Gastroesophageal sphincter (tissue), 4 donors: ENCODE data around the gene PSMC2. TPM values are rescaled to one million over a fixed set of nuclear protein-coding genes. Genes with fewer than 3 reads are reported as not detected.

Experiments
- ATAC-seq: fragments of 150-250 bp; one replicate; pipeline ENCODE4 v1.9.1; 2016; ENCODE audit warnings: mild to moderate bottlenecking, moderate library complexity
- H3K27ac ChIP-seq, 4 donors: fragments of 200-600 bp; sonication (generic) in 3 of 4; 1 replicate in 3 of 4; 2 replicates in 1 of 4; pipeline ENCODE4 v1.5.1; 2016 to 2019
- H3K27me3 ChIP-seq: fragments of 200-600 bp; sonication (generic); one replicate; pipeline ENCODE4 v1.5.1; 2019
- H3K36me3 ChIP-seq, 2 donors: fragments of 200-600 bp; sonication (generic); one replicate each; pipeline ENCODE4 v1.5.1; 2019; ENCODE audit warnings: control low read depth in 1 of 2
- H3K4me1 ChIP-seq, 3 donors: fragments of 200-600 bp; sonication (generic); 1 replicate in 2 of 3; 2 replicates in 1 of 3; pipeline ENCODE4 v1.5.1; 2016 to 2019; ENCODE audit warnings: control low read depth in 2 of 3
- H3K4me3 ChIP-seq, 2 donors: fragments of 200-600 bp; sonication (generic); one replicate each; pipeline ENCODE4 v1.5.1; 2019; ENCODE audit warnings: mild to moderate bottlenecking in 1 of 2, moderate library complexity in 1 of 2
- H3K9me3 ChIP-seq, 3 donors: fragments of 200-600 bp; sonication (generic); one replicate each; pipeline ENCODE4 v1.5.1; 2017 to 2019; ENCODE audit warnings: control low read depth in 2 of 3
- EP300 ChIP-seq: sonication (generic); formaldehyde crosslinking; IDR thresholded peaks from one replicate; pipeline ENCODE4 v1.6.1; 2017; ENCODE audit warnings: antibody characterized with exemption, mild to moderate bottlenecking
- POLR2A ChIP-seq, 2 donors: fragments of 450-650 bp; IDR thresholded peaks; one replicate each; pipeline ENCODE4 v1.6.1; 2017; ENCODE audit warnings: antibody characterized with exemption in 2 of 2, mild to moderate bottlenecking in 2 of 2, moderate library complexity in 1 of 2
- POLR2AphosphoS5 ChIP-seq: sonication (generic); formaldehyde crosslinking; IDR thresholded peaks from one replicate; pipeline ENCODE4 v1.6.1; 2017; ENCODE audit warnings: antibody characterized with exemption
- WGBS, 2 donors: methylation state at CpG; one replicate each; pipeline ENCODE4 v1.1.5; 2018; ENCODE audit warnings: low coverage in 1 of 2; 5-methylcytosine and 5-hydroxymethylcytosine counted together
- total RNA-seq, 4 donors: library from RNA; depleted of rRNA; stranded (reverse); fragments of >200 nt; gene quantifications; one replicate each; pipeline ENCODE4 v1.1.0, GENCODE V29; 2016
- TF ChIP-seq, protein P1 (sequence below), 4 experiments: fragments of 200-600 bp in 2 of 4; fragments of 450-650 bp in 2 of 4; sonication (generic) in 1 of 4; IDR thresholded peaks; one replicate each; pipeline ENCODE4 v1.5.1; 2017 to 2019; ENCODE audit warnings: antibody characterized with exemption in 4 of 4, mild to moderate bottlenecking in 2 of 4, moderate library complexity in 2 of 4

PSMC2 gene
- 100 to 1,000 TPM; 119 to 137 (median 128) TPM for total RNA-seq

DNA sequence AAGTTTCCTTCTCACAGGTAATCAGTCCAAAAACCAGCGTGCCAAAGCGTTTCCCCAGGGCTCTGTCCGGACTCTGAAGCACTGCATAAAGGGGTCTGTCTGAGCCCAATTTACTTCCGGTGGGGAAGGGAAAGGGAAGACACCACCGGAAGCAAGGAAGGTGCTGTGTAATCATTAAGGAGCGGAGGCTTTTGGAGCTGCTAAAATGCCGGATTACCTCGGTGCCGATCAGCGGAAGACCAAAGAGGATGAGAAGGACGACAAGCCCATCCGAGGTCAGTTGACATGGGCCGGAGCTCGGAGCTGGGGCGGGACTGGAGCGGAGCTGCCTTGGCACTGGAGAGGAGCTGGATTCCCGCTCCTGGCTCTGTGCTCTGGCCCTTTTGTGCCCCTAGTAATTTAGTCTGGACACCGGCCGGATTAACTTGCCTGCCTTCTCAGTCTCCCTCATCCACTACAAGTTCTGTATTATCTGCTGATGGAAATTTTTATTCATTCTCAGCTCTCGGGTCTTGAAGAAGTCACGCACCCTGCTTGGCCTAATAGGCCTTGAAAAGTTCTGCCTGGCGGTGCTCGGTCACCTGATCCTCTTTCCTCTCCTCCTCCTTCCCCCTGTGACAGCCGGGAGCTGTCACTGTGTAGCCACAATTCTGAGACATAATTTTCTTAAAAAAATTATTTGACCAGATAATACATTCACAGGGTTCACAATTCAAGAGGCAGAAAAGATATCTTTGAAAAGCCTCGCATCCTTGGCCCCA, at the start of gene PSMC2:
Gene PSMC2 (plus strand): TSS at position 137 of the 761 bp plus-strand sequence. CDS start 69 bp downstream, at position 206.
- H3K4me1 ChIP-seq = peaks cover 9 to 69% (median 23%) of the 10 kb centered on the region in 3 donors
- H3K27ac ChIP-seq = peak within 1 kb of the TSS; percentile 90 to 100 (median 94)
- TF ChIP-seq, protein P1, sequence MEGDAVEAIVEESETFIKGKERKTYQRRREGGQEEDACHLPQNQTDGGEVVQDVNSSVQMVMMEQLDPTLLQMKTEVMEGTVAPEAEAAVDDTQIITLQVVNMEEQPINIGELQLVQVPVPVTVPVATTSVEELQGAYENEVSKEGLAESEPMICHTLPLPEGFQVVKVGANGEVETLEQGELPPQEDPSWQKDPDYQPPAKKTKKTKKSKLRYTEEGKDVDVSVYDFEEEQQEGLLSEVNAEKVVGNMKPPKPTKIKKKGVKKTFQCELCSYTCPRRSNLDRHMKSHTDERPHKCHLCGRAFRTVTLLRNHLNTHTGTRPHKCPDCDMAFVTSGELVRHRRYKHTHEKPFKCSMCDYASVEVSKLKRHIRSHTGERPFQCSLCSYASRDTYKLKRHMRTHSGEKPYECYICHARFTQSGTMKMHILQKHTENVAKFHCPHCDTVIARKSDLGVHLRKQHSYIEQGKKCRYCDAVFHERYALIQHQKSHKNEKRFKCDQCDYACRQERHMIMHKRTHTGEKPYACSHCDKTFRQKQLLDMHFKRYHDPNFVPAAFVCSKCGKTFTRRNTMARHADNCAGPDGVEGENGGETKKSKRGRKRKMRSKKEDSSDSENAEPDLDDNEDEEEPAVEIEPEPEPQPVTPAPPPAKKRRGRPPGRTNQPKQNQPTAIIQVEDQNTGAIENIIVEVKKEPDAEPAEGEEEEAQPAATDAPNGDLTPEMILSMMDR (IDR thresholded peaks at IDR 0.05) = no peak
- TF ChIP-seq POLR2AphosphoS5 (peak; percentile 67), POLR2A (IDR thresholded peaks at IDR 0.05) (no peak), EP300 (no peak)
- 0 to 1% methylated on average over 6 to 21 of the region's 25 CpGs for WGBS, 2 donors
- H3K4me3 ChIP-seq = peak within 1 kb of the TSS; percentile 77 to 100
- no peaks in the 10 kb centered on the region for H3K27me3 ChIP-seq
- H3K36me3 ChIP-seq = peaks cover 0 to 4% of the 10 kb centered on the region in 2 donors
- ATAC-seq = peak; percentile 87
- H3K9me3 ChIP-seq = no peaks in the 10 kb centered on the region

DNA sequence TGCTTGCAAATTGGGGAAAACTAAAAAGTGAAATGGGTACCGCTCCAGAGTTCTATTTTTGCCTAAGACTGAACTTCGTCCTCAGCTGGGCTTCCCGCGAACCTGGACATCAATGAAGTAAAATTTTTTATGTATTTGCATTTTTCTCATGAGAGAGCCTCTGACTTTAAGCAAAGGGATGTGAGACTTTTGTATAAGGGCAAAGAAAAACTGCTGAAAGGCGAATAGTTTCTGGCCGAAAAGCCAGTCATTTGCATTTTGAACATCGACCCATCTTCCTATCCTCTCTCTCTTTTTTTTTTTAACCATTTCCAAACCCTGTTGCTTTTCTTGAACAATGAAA, 49.6 kb upstream of the PSMC2 start:
- ATAC-seq = no peak
- Histone ChIP-seq H3K27ac (peak overlapping the region; percentile 51 to 89 (median 86)), H3K4me3 (peak overlapping the region; percentile 83 to 97), H3K36me3 (peaks cover 10 to 42% of the 10 kb centered on the region in 2 donors), H3K4me1 (peaks cover 7 to 36% (median 11%) of the 10 kb centered on the region in 3 donors), H3K9me3 (no peaks in the 10 kb centered on the region), H3K27me3 (no peaks in the 10 kb centered on the region)
- 0 to 1% methylated on average over 3 to 7 of the region's 7 CpGs for WGBS, 2 donors
- TF ChIP-seq EP300 (no peak), POLR2A (IDR thresholded peaks at IDR 0.05) (no peak), POLR2AphosphoS5 (no peak)
- TF ChIP-seq, protein P1 (IDR thresholded peaks at IDR 0.05) = no peak

DNA sequence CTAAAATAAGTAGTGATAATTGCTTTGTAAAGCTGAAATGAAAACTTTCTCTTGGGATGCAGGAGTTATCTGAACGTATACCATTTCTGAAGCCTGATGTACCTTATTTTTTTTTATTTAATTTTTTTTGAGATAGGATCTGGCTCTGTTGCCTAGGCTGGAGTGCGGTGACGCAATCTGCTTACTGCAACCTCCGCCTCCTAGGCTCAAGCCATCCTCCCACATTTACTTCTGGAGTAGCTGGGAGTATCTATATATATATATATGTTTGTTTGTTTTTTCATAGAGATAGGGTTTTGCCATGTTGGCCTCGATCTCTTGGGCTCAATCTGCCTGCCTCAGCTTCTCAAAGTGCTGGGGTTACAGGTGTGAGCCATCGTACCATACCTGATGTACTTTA, 47.8 kb upstream of the PSMC2 start:
- no peaks in the 10 kb centered on the region for H3K27me3 ChIP-seq
- H3K4me3 ChIP-seq = no peak overlapping the region
- H3K4me1 ChIP-seq = peaks cover 7 to 36% (median 11%) of the 10 kb centered on the region in 3 donors
- WGBS, 2 donors = 70 to 88% methylated on average over 3 to 6 of the region's 6 CpGs
- no peaks in the 10 kb centered on the region for H3K9me3 ChIP-seq
- no peak overlapping the region for H3K27ac ChIP-seq
- ATAC-seq = no peak
- peaks cover 10 to 60% of the 10 kb centered on the region in 2 donors for H3K36me3 ChIP-seq
- no peak for TF ChIP-seq POLR2A (IDR thresholded peaks at IDR 0.05)
- TF ChIP-seq POLR2AphosphoS5 = no peak
- TF ChIP-seq, protein P1 (IDR thresholded peaks at IDR 0.05) = no peak
- no peak for TF ChIP-seq EP300

DNA sequence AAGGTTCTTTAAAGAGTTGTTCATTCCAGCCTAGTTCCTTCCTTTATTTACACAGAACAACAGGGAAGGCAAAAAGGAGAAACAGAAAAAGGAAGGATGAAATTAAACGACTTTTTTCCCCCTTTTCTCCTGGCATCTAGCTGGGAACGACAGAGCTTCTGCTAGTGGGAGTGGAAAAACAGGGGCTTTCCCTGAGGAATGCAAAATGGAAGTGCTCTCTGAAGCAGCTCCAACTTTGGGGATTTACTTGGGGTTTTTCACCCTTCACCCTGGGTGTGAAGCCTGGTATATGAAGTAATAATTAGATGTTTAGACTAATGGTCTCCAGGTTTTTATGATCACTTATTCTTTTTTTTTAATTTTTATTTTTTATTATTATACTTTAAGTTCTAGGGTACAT, 46.0 kb upstream of the PSMC2 start:
- H3K4me3 ChIP-seq = no peak overlapping the region
- H3K4me1 ChIP-seq = peaks cover 7 to 34% (median 11%) of the 10 kb centered on the region in 3 donors
- whole genome bisulfite sequencing, 2 donors = 56 to 65% methylated on average over 2 of the region's 2 CpGs
- H3K27me3 ChIP-seq = no peaks in the 10 kb centered on the region
- TF ChIP-seq, protein P1 (IDR thresholded peaks at IDR 0.05) = no peak
- no peaks in the 10 kb centered on the region for H3K9me3 ChIP-seq
- peaks cover 10 to 78% of the 10 kb centered on the region in 2 donors for H3K36me3 ChIP-seq
- no peak overlapping the region for H3K27ac ChIP-seq
- ATAC-seq = no peak
